Breast epithelium (tissue), 3 donors: ENCODE results near the gene CTSE.

Experiments
- CTCF ChIP-seq, 3 donors: fragments of 450-650 bp; IDR thresholded peaks; one replicate each; pipeline ENCODE4 v1.5.1; 2016 to 2017; ENCODE audit warnings: antibody characterized with exemption in 3 of 3, mild to moderate bottlenecking in 3 of 3, moderate library complexity in 3 of 3
- POLR2AphosphoS5 ChIP-seq, 3 donors: sonication (generic); formaldehyde crosslinking; IDR thresholded peaks; one replicate each; pipeline ENCODE4 v1.6.1; 2017; ENCODE audit warnings: antibody characterized with exemption in 3 of 3

GRCh38 chr1:206067486-206068227, 44.0 kb upstream of the CTSE start:
- TF ChIP-seq CTCF (IDR thresholded peaks at IDR 0.05) (no peak), POLR2AphosphoS5 (IDR thresholded peaks at IDR 0.05) (no peak)
